GM12878 (cell line): ENCODE data around the gene SCAMP5. TPM values are rescaled to one million over a fixed set of nuclear protein-coding genes. Genes with fewer than 3 reads are reported as not detected.

Experiments used
- BCL3 ChIP-seq: IDR thresholded peaks from 2 replicates; pipeline ENCODE4 v1.6.1; 2011; ENCODE audit warnings: borderline replicate concordance, low read depth, mild to moderate bottlenecking, moderate library complexity, low read length; ENCODE audit not compliant: insufficient read depth, poor library complexity, severe bottlenecking
- BMI1 ChIP-seq: fragments of 450-650 bp; IDR thresholded peaks from 2 replicates; pipeline ENCODE4 v1.6.1; 2016; ENCODE audit warnings: mild to moderate bottlenecking, moderate library complexity, borderline replicate concordance
- CBX3 ChIP-seq: fragments of 200-600 bp; sonication (generic); IDR thresholded peaks from 2 replicates; pipeline ENCODE4 v1.6.1; 2016; ENCODE audit warnings: low read depth, borderline replicate concordance
- E2F4 ChIP-seq: IDR thresholded peaks from 2 replicates; pipeline ENCODE4 v1.6.1; 2012; ENCODE audit warnings: low read depth, low read length, improper control_type of control experiment
- EGR1 ChIP-seq, 2 experiments: IDR thresholded peaks; 1 replicate in 1 of 2; 2 replicates in 1 of 2; pipeline ENCODE4 v1.6.1; 2011 to 2012; ENCODE audit warnings: low read depth in 2 of 2, low read length in 2 of 2, borderline replicate concordance in 1 of 2, mild to moderate bottlenecking in 1 of 2, moderate library complexity in 1 of 2
- ESRRA ChIP-seq: IDR thresholded peaks from 2 replicates; pipeline ENCODE4 v1.6.1; 2012; ENCODE audit warnings: mild to moderate bottlenecking, low read length, improper control_type of control experiment
- GATAD2B ChIP-seq: fragments of 450-650 bp; conservative IDR thresholded peaks from 2 replicates; pipeline ENCODE4 v1.6.1; 2017; ENCODE audit warnings: low read depth, mild to moderate bottlenecking, moderate library complexity
- HDAC2 ChIP-seq: fragments of 200-600 bp; sonication (generic); IDR thresholded peaks from 2 replicates; pipeline ENCODE4 v1.6.1; 2017
- HDAC6 ChIP-seq: fragments of 200-600 bp; sonication (generic); IDR thresholded peaks from one replicate; pipeline ENCODE4 v1.8.0; 2017; ENCODE audit warnings: antibody characterized with exemption; ENCODE audit not compliant: unreplicated experiment
- IKZF2 ChIP-seq, 2 experiments: fragments of 450-650 bp; IDR thresholded peaks; 2 replicates each; pipeline ENCODE4 v1.6.1; 2017; ENCODE audit warnings: mild to moderate bottlenecking in 2 of 2, moderate library complexity in 2 of 2
- JUNB ChIP-seq: IDR thresholded peaks from 2 replicates; pipeline ENCODE4 v1.6.1; 2016; ENCODE audit warnings: antibody characterized with exemption, mild to moderate bottlenecking
- MTA2 ChIP-seq: fragments of 450-650 bp; IDR thresholded peaks from 2 replicates; pipeline ENCODE4 v1.6.1; 2016; ENCODE audit warnings: low read depth, mild to moderate bottlenecking, moderate library complexity
- MYC ChIP-seq: IDR thresholded peaks from 2 replicates; pipeline ENCODE4 v1.6.1; 2011; ENCODE audit warnings: mild to moderate bottlenecking, low read length, moderate library complexity, inconsistent platforms; ENCODE audit not compliant: insufficient read depth, insufficient replicate concordance, insufficient read length, severe bottlenecking
- PBX3 ChIP-seq: IDR thresholded peaks from 2 replicates; pipeline ENCODE4 v1.6.1; 2011; ENCODE audit warnings: mild to moderate bottlenecking, low read depth, low read length, moderate library complexity; ENCODE audit not compliant: insufficient replicate concordance
- POLR2A ChIP-seq: IDR thresholded peaks from 2 replicates; pipeline ENCODE4 v1.6.1; 2011; ENCODE audit warnings: low read depth, mild to moderate bottlenecking, low read length
- POLR2AphosphoS2 ChIP-seq: IDR thresholded peaks from 2 replicates; pipeline ENCODE4 v1.6.1; 2011; ENCODE audit warnings: low read depth, mild to moderate bottlenecking, low read length, improper control_type of control experiment, moderate library complexity
- POU2F2 ChIP-seq: IDR thresholded peaks from 3 replicates; pipeline ENCODE4 v1.6.1; 2011; ENCODE audit warnings: low read depth, mild to moderate bottlenecking, low read length, borderline replicate concordance
- RELA ChIP-seq: fragments of 450-650 bp; IDR thresholded peaks from 2 replicates; pipeline ENCODE4 v1.8.0; 2014; ENCODE audit warnings: borderline replicate concordance; ENCODE audit not compliant: partially characterized antibody
- RFX5 ChIP-seq: IDR thresholded peaks from 2 replicates; pipeline ENCODE4 v1.6.1; 2011; ENCODE audit warnings: low read depth, low read length, improper control_type of control experiment
- RUNX3 ChIP-seq: IDR thresholded peaks from 2 replicates; pipeline ENCODE4 v1.6.1; 2012; ENCODE audit warnings: low read length, inconsistent platforms
- SIX5 ChIP-seq: IDR thresholded peaks from 2 replicates; pipeline ENCODE4 v1.6.1; 2011; ENCODE audit warnings: mild to moderate bottlenecking, low read depth, low read length, moderate library complexity; ENCODE audit not compliant: severe bottlenecking
- SMARCA5 ChIP-seq: fragments of 450-650 bp; IDR thresholded peaks from 2 replicates; pipeline ENCODE4 v1.6.1; 2017; ENCODE audit warnings: mild to moderate bottlenecking
- USF1 ChIP-seq: IDR thresholded peaks from 2 replicates; pipeline ENCODE4 v1.6.1; 2011; ENCODE audit warnings: borderline replicate concordance, low read depth, mild to moderate bottlenecking, moderate library complexity, mixed read lengths, low read length; ENCODE audit not compliant: insufficient read depth; ENCODE audit errors: extremely low read length
- WRNIP1 ChIP-seq: IDR thresholded peaks from 2 replicates; pipeline ENCODE4 v1.6.1; 2011; ENCODE audit warnings: low read depth, low read length, improper control_type of control experiment, borderline replicate concordance
- ZNF217 ChIP-seq: fragments of 450-650 bp; IDR thresholded peaks from 2 replicates; pipeline ENCODE4 v1.6.1; 2017; ENCODE audit warnings: antibody characterized with exemption, mild to moderate bottlenecking
- ZNF622 ChIP-seq: fragments of 450-650 bp; IDR thresholded peaks from 2 replicates; pipeline ENCODE4 v1.6.1; 2017; ENCODE audit warnings: mild to moderate bottlenecking, inconsistent platforms
- ZSCAN29 ChIP-seq: fragments of 450-650 bp; IDR thresholded peaks from 2 replicates; pipeline ENCODE4 v1.6.1; 2017; ENCODE audit warnings: mild to moderate bottlenecking, moderate library complexity
- ZZZ3 ChIP-seq: IDR thresholded peaks from 2 replicates; pipeline ENCODE4 v1.6.1; 2011; ENCODE audit warnings: low read depth; ENCODE audit not compliant: control insufficient read depth, insufficient read length
- polyA plus RNA-seq, 11 experiments: library from polyadenylated mRNA; depleted of rRNA in 4 of 11; unstranded in 6 of 11; stranded (reverse) in 5 of 11; fragments of >200 nt; fragmentation: Nextera tagmentation in 4 of 11; fragmentation: Illumina TruSeq in 1 of 11; extraction: Ambion mirVana in 4 of 11; extraction: Trizol in 1 of 11; gene quantifications; 1 replicate in 1 of 11; 2 replicates in 10 of 11; pipeline versions ENCODE4 v1.2.1 to v1.2.3, GENCODE V29; 2011 to 2016; ENCODE audit warnings: inconsistent platforms in 2 of 11, missing spikeins in 2 of 11, low read depth in 1 of 11
- total RNA-seq, 4 experiments: library from RNA; depleted of rRNA in 3 of 4; stranded (reverse); fragments of >200 nt in 3 of 4; fragmentation: Illumina TruSeq in 1 of 4; extraction: Trizol in 1 of 4; gene quantifications; 2 replicates each; pipeline versions ENCODE4 v1.2.1 to v1.2.3, GENCODE V29; 2013 to 2021

The SCAMP5 gene
- total and polyA plus RNA-seq, 10 of the 15 experiments (the other 5 are each of a cell fraction or from before 2014, with no cell fraction given), result 1.6 to 41.6 (median 16.9) TPM

- peak; percentile 96 for TF ChIP-seq SIX5
- no peak for TF ChIP-seq ZNF217
- no peak for TF ChIP-seq BMI1
- no peak for TF ChIP-seq JUNB
- no peak for TF ChIP-seq RFX5
- no peak for TF ChIP-seq HDAC2
- TF ChIP-seq RELA, result peak; percentile 80
- no peak for TF ChIP-seq ESRRA
- peak; percentile 82 for TF ChIP-seq GATAD2B
- no peak for TF ChIP-seq POLR2AphosphoS2
- peak; percentile 72; the same call in 1 of the 2 replicates for TF ChIP-seq E2F4
- no peak for TF ChIP-seq ZZZ3
- peak; percentile 68 for TF ChIP-seq PBX3
- TF ChIP-seq MTA2, result no peak
- TF ChIP-seq EGR1 (IDR thresholded peaks at IDR 0.05; ENCODE audit: borderline replicate concordance in 1 of 2, low read depth in 2 of 2, low read length in 2 of 2), result peak in 1 of 2 experiments; percentile 38; a peak in 1 of 3 replicates
- peak; percentile 55 for TF ChIP-seq RUNX3
- no peak for TF ChIP-seq SMARCA5
- no peak for TF ChIP-seq HDAC6
- TF ChIP-seq POU2F2, result peak; percentile 80; the same call in 1 of the 3 replicates
- TF ChIP-seq WRNIP1, result no peak
- no peak for TF ChIP-seq ZNF622
- no peak for TF ChIP-seq IKZF2 (IDR thresholded peaks at IDR 0.05)
- TF ChIP-seq ZSCAN29, result no peak
- no peak for TF ChIP-seq BCL3
- no peak for TF ChIP-seq MYC
- TF ChIP-seq USF1, result peak; percentile 3
- peak; percentile 99 for TF ChIP-seq POLR2A
- TF ChIP-seq CBX3, result no peak
Observed at GRCh38 chr15:75023181-75023871, 28.0 kb downstream of the SCAMP5 start, which contains the start of gene PPCDC (continued).
